CD4-positive, alpha-beta T cell (primary cell): ENCODE results near the gene SUPT6H. TPM values are rescaled to one million over a fixed set of nuclear protein-coding genes. Genes with fewer than 3 reads are reported as not detected.

Experiments
- ATAC-seq: fragments of 200-7000 bp; cut with Tn5 transposase; one replicate; pipeline ENCODE4 v1.10.0; 2022; ENCODE audit warnings: mild to moderate bottlenecking; ENCODE audit not compliant: poor library complexity
- CTCF ChIA-PET: fragments of 350-600 bp; sonication (Branson Sonifier 250); formaldehyde crosslinking; loops from one replicate; lab custom pipeline; 2021; ENCODE audit warnings: antibody characterized with exemption, inconsistent platforms; lab: Charles Lee
- POLR2A ChIA-PET: fragments of 350-600 bp; sonication (Branson Sonifier 250); formaldehyde crosslinking; loops from one replicate; lab custom pipeline; 2021; ENCODE audit warnings: antibody characterized with exemption, inconsistent platforms; lab: Charles Lee
- DNase-seq, 14 experiments: peaks; one replicate each; pipeline ENCODE4 v3.0.0-alpha.2; 2013 to 2020; ENCODE audit warnings: mixed read lengths in 2 of 14
- H3K27ac ChIP-seq, 2 donors: one replicate each; pipeline versions ENCODE4 v1.5.1 to v1.7.0; 2013; ENCODE audit warnings: low read length in 2 of 2, low read depth in 1 of 2, mild to moderate bottlenecking in 1 of 2
- H3K27me3 ChIP-seq, 2 experiments: 1 replicate in 1 of 2; 2 replicates in 1 of 2; pipeline versions ENCODE4 v1.6.1 to v1.7.0; 2013; ENCODE audit warnings: low read length in 2 of 2, control low read depth in 1 of 2, mild to moderate bottlenecking in 1 of 2, moderate library complexity in 1 of 2; ENCODE audit not compliant: insufficient read depth in 2 of 2, control insufficient read depth in 1 of 2
- H3K36me3 ChIP-seq: one replicate; pipeline ENCODE4 v1.6.1; 2013; ENCODE audit warnings: low read length, control low read depth; ENCODE audit not compliant: insufficient read depth
- H3K4me1 ChIP-seq: one replicate; pipeline ENCODE4 v1.6.1; 2013; ENCODE audit warnings: low read length, control low read depth; ENCODE audit not compliant: insufficient read depth
- H3K4me3 ChIP-seq: one replicate; pipeline ENCODE4 v1.5.1; 2013; ENCODE audit warnings: mild to moderate bottlenecking, low read length, moderate library complexity
- H3K9me3 ChIP-seq, 2 experiments: 1 replicate in 1 of 2; 2 replicates in 1 of 2; pipeline versions ENCODE4 v1.6.1 to v1.7.0; 2013; ENCODE audit warnings: low read length in 2 of 2, mild to moderate bottlenecking in 2 of 2, control low read depth in 1 of 2, moderate library complexity in 1 of 2; ENCODE audit not compliant: control insufficient read depth in 1 of 2, insufficient read depth in 1 of 2
- H3K27ac Mint-ChIP-seq: one replicate; pipeline ENCODE4 v1.8.0; 2020; ENCODE audit warnings: mixed read lengths
- H3K27me3 Mint-ChIP-seq: one replicate; pipeline ENCODE4 v1.8.0; 2021; ENCODE audit warnings: mixed read lengths
- H3K36me3 Mint-ChIP-seq: one replicate; pipeline ENCODE4 v1.8.0; 2021; ENCODE audit warnings: low read depth, mixed read lengths
- H3K4me1 Mint-ChIP-seq: one replicate; pipeline ENCODE4 v1.8.0; 2021; ENCODE audit warnings: low read depth, mixed read lengths
- H3K4me3 Mint-ChIP-seq: one replicate; pipeline ENCODE4 v1.8.0; 2020; ENCODE audit warnings: mild to moderate bottlenecking, mixed read lengths
- H3K9me3 Mint-ChIP-seq: one replicate; pipeline ENCODE4 v1.8.0; 2020; ENCODE audit warnings: mixed read lengths
- intact Hi-C, 2 experiments: fragments of 100-400 bp; cut with DNase I in 1 of 2; cut with micrococcal nuclease in 1 of 2; formaldehyde crosslinking; loops; one replicate each; pipeline versions ENCODE4 v1.15.1 to v1.9.0; 2023 to 2025; cut with DNase I, micrococcal nuclease
- total RNA-seq, 174 experiments: library from RNA in 2 of 174; stranded (reverse) in 2 of 174; gene quantifications; one replicate each; pipeline ENCODE4 v1.2.3 and lab custom pipeline; 2021 to 2026
- TF ChIP-seq, protein P1 (sequence below): fragments of 200-600 bp; IDR thresholded peaks from one replicate; pipeline ENCODE4 v1.8.0; 2022; ENCODE audit warnings: antibody characterized with exemption, mild to moderate bottlenecking

SUPT6H gene
- total RNA-seq, 2 experiments from 2014 or later, result 149 to 151 TPM

DNA sequence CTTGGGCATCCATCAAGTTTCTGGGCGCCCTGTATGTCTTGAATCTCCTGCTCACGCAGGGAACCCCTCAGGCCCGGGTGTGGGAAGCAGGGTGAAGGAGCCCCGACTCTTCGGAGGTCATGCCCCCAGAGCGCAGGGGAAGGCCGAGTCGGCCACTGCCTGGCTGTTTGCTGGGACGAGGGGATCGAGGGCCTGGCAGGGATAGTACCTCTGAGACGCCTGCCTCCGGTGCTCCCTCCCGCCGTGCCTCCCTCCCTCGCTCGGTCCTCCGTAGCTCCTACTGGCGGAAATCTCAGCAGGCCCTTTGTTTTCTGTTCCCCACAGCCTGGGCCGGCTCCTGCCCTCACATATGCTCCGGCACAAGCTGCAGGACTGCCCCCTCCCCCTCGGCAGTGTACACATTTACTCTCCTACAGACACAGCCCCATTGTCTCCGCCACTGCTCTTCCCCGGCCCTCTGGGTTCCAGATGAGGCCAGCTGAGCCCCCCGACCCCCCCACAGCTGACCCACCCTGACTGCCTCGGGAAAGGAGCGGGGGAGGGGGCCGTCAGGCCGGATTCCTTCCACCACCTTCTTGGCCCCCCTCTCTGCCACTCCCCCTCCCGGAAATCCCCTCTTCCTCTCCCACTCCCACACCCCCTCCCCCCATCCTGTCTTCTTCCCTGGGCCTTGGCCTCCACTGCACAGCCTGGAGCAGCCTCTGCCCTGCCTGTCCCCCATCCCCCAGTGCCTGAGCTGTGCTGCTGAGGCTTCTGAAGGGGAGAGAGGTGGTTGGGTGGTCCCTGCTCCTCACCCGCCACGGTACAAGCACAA lies 83.2 kb downstream of the SUPT6H start:
- peak overlapping the region; percentile 72 to 88 for H3K27ac ChIP-seq
- H3K4me1 ChIP-seq, result peaks cover 56% of the 10 kb centered on the region
- intact Hi-C loops, result loop anchor here in 1 of 2 experiments (1.0 to 10.0 kb wide), 2 partner anchors 18 to 840 kb away; partner anchors contain the start of gene GIT1
- ChIA-PET POLR2A (interaction anchor here (0.6 to 13.8 kb wide), 9 partner anchors 17 to 207 kb away, joined by 3 to 268 read pairs (median 7); partner anchors contain the start of genes DHRS13, FLOT2, NEK8 and PHF12), CTCF (interaction anchor here (1.4 to 12.6 kb wide), 3 partner anchors 18 to 19 kb away, joined by 4 to 373 read pairs (median 6); partner anchors contain the start of genes NEK8 and TLCD1)
- Mint-ChIP-seq H3K4me1 (peaks cover 24% of the 10 kb centered on the region), H3K9me3 (no peaks in the 10 kb centered on the region), H3K27ac (peak overlapping the region; percentile 88), H3K36me3 (peaks cover 20% of the 10 kb centered on the region), H3K4me3 (peak overlapping the region; percentile 90), H3K27me3 (no peaks in the 10 kb centered on the region)
- peak overlapping the region; percentile 76 for H3K4me3 ChIP-seq
- no peaks in the 10 kb centered on the region for H3K9me3 ChIP-seq
- ATAC-seq, result no peak
- TF ChIP-seq, protein P1, sequence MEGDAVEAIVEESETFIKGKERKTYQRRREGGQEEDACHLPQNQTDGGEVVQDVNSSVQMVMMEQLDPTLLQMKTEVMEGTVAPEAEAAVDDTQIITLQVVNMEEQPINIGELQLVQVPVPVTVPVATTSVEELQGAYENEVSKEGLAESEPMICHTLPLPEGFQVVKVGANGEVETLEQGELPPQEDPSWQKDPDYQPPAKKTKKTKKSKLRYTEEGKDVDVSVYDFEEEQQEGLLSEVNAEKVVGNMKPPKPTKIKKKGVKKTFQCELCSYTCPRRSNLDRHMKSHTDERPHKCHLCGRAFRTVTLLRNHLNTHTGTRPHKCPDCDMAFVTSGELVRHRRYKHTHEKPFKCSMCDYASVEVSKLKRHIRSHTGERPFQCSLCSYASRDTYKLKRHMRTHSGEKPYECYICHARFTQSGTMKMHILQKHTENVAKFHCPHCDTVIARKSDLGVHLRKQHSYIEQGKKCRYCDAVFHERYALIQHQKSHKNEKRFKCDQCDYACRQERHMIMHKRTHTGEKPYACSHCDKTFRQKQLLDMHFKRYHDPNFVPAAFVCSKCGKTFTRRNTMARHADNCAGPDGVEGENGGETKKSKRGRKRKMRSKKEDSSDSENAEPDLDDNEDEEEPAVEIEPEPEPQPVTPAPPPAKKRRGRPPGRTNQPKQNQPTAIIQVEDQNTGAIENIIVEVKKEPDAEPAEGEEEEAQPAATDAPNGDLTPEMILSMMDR, result no peak
- no peaks in the 10 kb centered on the region for H3K27me3 ChIP-seq
- DNase-seq, result peak in 5 of 14 experiments; percentile 16 to 67 (median 57)
- peaks cover 26% of the 10 kb centered on the region for H3K36me3 ChIP-seq

DNA sequence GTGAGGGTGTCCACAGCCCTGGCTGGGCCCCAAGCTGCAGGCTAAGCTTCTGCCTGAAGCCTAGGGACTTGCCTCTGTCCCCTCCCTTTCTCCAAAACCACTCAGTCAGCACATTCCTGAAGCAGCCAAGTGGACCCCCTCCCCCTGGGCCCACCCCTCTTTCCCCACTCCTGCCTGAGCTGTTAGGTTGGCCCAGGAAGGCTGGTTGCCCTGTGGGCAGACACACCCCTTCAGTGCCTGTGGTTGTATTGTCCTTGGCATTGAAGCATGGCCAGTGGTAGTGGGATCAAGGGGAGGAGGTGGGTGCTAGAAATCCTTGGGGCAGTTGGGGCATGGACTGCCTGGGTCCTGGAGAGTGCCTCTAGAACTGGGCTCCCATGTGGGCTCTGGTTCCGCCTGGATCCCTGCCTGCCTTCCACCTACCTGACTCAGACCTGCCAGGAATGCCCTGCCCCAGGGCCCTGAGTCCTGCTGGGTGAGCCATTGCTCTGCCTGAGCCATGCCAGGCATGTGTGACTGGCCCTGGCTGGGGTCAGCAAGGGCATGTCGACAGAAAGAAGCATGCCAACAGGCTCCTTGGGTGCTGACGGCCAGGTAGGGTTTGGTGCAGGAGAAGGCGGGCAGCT lies 83.9 kb downstream of the SUPT6H start:
- H3K4me1 ChIP-seq, result peaks cover 59% of the 10 kb centered on the region
- peak overlapping the region; percentile 35 to 41 for H3K27ac ChIP-seq
- no peaks in the 10 kb centered on the region for H3K27me3 Mint-ChIP-seq
- TF ChIP-seq, protein P1, result no peak
- H3K9me3 Mint-ChIP-seq, result no peaks in the 10 kb centered on the region
- H3K4me3 Mint-ChIP-seq, result peak overlapping the region; percentile 90
- H3K27ac Mint-ChIP-seq, result peak overlapping the region; percentile 88
- ChIA-PET CTCF (interaction anchor here (1.4 to 12.6 kb wide), 2 partner anchors 18 to 19 kb away, joined by 4 to 373 read pairs; partner anchors contain the start of genes NEK8 and TLCD1), POLR2A (interaction anchor here (1.0 to 13.8 kb wide), 10 partner anchors 18 to 206 kb away, joined by 3 to 268 read pairs (median 7); partner anchors contain the start of genes DHRS13, FLOT2, NEK8 and PHF12)
- DNase-seq, result no peak
- H3K9me3 ChIP-seq, result no peaks in the 10 kb centered on the region
- H3K27me3 ChIP-seq, result no peaks in the 10 kb centered on the region
- peaks cover 22% of the 10 kb centered on the region for H3K36me3 Mint-ChIP-seq
- no peak for ATAC-seq
- peaks cover 30% of the 10 kb centered on the region for H3K36me3 ChIP-seq
- intact Hi-C loops, result loop anchor here in 1 of 2 experiments (10.0 kb wide), 1 partner anchor 839 kb away; the partner anchor contains the start of gene GIT1
- H3K4me1 Mint-ChIP-seq, result peaks cover 30% of the 10 kb centered on the region
- peak overlapping the region; percentile 76 for H3K4me3 ChIP-seq

DNA sequence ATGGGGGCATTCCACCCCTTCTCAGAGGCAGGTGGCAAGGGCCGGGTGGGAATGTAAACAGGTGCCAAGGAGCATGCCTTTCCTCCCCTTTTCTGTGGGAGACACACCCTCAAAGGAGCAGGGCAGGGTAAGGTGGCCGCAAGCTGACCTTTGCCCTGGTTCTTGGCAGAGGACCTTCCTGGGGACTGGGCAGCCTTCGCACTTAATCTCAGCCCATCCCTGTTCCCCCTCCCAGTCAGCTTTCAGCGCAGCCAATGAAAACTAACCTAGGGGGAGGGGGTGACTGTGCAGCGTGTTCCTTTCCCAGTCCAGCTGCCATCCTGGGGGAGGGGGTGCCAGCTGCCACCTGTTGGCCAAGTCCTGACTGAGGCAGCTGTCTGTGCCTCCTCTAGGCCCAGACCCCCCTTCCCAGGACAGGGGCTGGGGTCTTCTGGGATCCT lies 84.6 kb downstream of the SUPT6H start:
- peaks cover 30% of the 10 kb centered on the region for H3K36me3 ChIP-seq
- H3K4me1 ChIP-seq, result peaks cover 52% of the 10 kb centered on the region
- Mint-ChIP-seq H3K36me3 (peaks cover 22% of the 10 kb centered on the region), H3K27ac (peak overlapping the region; percentile 88), H3K27me3 (no peaks in the 10 kb centered on the region), H3K9me3 (no peaks in the 10 kb centered on the region), H3K4me1 (peaks cover 30% of the 10 kb centered on the region), H3K4me3 (peak overlapping the region; percentile 90)
- TF ChIP-seq, protein P1, result no peak
- no peaks in the 10 kb centered on the region for H3K9me3 ChIP-seq
- H3K27me3 ChIP-seq, result no peaks in the 10 kb centered on the region
- ChIA-PET CTCF (interaction anchor here (1.4 to 12.6 kb wide), 2 partner anchors 17 to 19 kb away, joined by 4 to 373 read pairs; partner anchors contain the start of genes NEK8 and TLCD1), POLR2A (interaction anchor here (1.0 to 13.8 kb wide), 3 partner anchors 19 to 31 kb away, joined by 3 to 268 read pairs (median 7); partner anchors contain the start of genes NEK8, RPL23A and TLCD1)
- H3K27ac ChIP-seq, result peak overlapping the region in 1 of 2 donors; percentile 17
- no peak for DNase-seq
- no peak for ATAC-seq
- intact Hi-C loops, result loop anchor here in 1 of 2 experiments (10.0 kb wide), 1 partner anchor 838 kb away; the partner anchor contains the start of gene GIT1
- no peak overlapping the region for H3K4me3 ChIP-seq
